ENCODE results near the gene ZNF280C.

DNA sequence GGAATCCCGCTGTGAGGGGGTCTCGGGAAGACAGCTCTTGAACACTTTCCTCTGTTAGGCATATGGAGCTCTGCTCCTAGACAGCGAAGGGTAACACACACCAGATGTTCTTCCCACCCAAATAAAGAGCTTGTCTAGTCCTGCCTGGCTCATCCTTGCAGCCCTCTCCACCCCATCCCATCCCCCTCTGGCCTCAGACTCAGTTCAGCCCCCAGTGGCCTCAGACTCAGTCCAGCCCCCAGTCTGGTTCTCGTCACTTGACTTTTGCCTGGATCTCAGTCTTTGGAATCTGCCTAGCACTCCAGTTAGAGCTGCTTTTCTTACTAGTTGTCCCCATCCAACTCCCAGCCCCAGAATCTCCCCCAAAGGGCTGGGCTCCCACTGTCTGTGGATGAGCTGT is 82.0 kb downstream of the ZNF280C start:
- TF ChIP-seq, protein P1, sequence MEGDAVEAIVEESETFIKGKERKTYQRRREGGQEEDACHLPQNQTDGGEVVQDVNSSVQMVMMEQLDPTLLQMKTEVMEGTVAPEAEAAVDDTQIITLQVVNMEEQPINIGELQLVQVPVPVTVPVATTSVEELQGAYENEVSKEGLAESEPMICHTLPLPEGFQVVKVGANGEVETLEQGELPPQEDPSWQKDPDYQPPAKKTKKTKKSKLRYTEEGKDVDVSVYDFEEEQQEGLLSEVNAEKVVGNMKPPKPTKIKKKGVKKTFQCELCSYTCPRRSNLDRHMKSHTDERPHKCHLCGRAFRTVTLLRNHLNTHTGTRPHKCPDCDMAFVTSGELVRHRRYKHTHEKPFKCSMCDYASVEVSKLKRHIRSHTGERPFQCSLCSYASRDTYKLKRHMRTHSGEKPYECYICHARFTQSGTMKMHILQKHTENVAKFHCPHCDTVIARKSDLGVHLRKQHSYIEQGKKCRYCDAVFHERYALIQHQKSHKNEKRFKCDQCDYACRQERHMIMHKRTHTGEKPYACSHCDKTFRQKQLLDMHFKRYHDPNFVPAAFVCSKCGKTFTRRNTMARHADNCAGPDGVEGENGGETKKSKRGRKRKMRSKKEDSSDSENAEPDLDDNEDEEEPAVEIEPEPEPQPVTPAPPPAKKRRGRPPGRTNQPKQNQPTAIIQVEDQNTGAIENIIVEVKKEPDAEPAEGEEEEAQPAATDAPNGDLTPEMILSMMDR (IDR thresholded peaks at IDR 0.05) = no peak
- TF ChIP-seq POLR2AphosphoS5 (IDR thresholded peaks at IDR 0.05) (no peak), POLR2A (IDR thresholded peaks at IDR 0.05) (no peak)
